NB4 (cell line): Measurements from ENCODE around the gene PIGM.

Source experiments
- CTCF ChIP-seq: IDR thresholded peaks from one replicate; pipeline ENCODE4 v1.5.1; 2012; ENCODE audit warnings: low read depth, low read length
- MAX ChIP-seq: IDR thresholded peaks from 2 replicates; pipeline ENCODE4 v1.6.1; 2011; ENCODE audit warnings: low read depth, low read length
- POLR2A ChIP-seq: IDR thresholded peaks from 2 replicates; pipeline ENCODE4 v1.6.1; 2011; ENCODE audit warnings: mild to moderate bottlenecking; ENCODE audit not compliant: insufficient read length; ENCODE audit errors: extremely low read depth

DNA sequence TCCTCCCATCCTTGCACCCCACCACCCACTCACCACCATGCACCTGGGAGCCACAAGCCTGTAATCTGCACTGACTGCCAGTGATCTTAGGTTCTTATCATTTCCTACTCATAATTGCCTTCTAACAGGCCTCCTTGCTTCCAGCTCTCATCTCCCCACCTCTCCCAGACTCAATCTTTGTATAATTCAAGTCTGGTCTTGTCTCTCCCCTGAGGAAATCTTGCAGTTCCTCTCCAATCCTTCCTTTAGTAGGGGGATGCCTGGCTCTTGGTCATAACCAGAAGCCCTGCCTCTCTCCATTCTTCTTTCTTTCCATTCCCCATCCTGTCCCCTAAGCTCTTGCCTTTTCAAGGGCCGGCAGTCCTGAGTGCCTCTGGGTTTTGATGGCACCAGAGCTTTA, 27.8 kb downstream of the PIGM start:
- TF ChIP-seq CTCF = no peak
- no peak for TF ChIP-seq MAX
- TF ChIP-seq POLR2A = no peak
